Stimulated activated CD8-positive, alpha-beta memory T cell treated with anti-CD3 and anti-CD28 coated beads, Interleukin-12 subunit alpha, Interleukin-12 subunit beta, amount 100 ng/mL, for 4 hours (primary cell): ENCODE data around the gene HEATR9.

ENCODE experiments used
- DNase-seq: peaks from one replicate; pipeline ENCODE4 v3.0.0-alpha.2; 2020; ENCODE audit warnings: low read depth

HEATR9 gene

DNA sequence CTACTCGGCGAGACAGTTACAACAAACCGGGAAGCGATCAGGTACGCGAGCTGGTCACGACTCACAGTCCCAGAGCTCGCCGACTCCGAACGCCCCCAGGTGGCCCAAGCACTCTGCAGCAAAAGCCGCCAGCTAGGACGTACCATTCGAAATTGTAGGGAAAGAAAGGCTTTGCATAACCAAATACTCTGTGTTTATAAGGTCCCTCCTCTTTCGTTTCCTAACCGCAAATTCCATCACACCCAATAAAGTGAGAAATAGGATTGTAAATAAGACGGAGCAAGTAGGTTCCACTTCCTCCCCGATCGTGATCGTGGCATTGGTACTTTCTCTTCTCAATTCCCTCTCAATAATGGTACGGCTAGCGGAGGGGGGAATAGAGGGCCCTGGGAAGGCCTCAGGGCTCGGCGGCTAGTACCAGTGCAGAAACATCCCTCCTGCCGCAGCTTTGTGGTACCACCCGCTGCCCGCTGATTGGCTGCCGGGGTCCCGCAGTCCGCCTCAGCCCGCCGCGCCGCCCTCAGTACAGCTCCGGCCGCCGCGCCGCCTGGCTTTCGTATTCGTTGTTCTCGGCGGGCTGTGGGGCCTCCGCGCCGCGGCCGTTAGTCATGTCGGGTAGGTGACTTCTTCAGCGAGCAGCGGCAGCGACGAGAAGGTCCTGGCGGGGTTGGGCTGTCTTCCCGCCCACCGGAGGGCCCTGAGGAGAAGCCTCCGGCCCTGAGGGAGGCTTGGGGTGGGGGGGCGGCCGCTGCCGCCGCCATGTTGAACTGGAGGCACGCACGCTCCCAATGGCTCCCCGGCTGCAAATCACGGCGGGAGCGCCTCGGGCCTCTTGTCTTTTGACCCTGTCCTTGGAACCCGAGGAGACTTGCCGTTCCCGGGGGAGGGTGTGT is 59.5 kb downstream of the HEATR9 start, which contains the start of gene TAF15:
Gene TAF15 (plus strand): TSS at position 523 of the 893 bp plus-strand sequence. CDS start 86 bp downstream, at position 609.
- peak; percentile 94 for DNase-seq

DNA sequence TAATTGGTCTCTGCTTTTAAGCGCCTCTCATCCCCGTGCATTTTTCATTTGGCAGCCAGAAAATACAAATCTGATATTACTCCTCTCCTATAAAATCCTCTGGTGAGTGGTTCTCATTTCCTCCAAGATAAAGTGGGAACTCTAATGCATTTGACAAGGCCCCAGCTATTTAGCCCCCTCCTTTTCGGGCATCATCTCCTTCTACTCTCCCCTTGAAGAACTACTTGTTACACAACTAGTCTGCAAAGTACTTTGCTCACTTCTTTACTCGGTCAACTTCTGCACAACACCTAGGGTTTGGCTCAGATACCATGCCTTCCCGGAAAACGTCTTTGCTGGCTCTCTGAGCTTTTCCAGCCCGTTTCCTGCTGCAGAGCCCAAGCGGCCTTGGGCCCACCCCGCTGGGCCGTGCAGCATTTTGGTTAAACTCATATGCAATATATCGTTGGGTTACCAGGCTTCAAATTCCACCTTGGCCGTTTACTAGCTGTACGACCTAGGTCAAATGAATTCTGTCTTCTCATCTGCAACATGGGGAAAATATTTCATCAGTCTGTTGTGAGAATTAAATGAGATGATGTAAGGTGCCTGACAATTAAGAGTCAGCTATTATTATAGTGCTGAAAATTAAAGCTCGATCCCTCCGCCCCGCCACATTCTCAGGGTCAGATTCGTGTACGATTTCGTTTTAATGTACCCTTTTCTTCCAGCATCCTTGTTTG is 60.3 kb downstream of the HEATR9 start:
- DNase-seq = no peak

DNA sequence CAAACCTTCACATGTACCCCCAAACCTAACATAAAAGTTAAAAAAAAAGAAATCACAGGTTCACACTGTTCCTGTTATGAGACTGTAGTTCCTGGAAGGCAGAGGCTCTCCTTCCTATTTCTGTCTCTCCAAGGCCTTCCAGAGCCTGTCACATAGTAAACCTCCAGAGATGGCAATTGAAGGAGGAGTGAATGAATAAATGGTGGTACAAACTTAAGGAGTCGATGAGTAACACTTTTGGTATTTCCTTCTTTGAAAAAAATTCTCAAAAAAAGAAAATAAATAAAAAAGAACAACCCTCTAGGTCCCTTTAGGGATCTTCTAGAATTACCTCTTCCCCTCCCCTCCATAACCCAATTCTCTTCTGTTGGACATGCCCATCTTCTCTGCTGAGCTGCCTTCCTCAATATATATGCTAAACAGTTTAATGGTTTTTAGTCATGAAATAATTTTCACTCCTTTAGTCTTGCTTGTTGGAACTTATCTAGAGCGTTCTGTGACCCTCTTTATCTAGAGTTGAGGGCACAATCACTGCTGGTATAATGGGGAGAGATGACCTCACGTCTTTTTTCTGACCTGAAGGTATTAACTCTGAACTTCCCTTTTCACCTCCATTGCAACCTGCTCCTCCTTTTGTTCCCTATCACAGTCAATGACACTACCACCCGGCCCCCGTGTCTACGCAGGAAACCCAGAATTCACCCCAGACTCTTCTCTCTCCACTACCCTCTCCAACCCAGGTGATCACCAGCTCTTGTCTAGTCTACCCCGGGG is 61.1 kb downstream of the HEATR9 start:
- no peak for DNase-seq
